HG03457 (cell line): ENCODE results near the gene CARD10.

ENCODE experiments used
- ATAC-seq: cut with Tn5 transposase; IDR thresholded peaks from one replicate; pipeline ENCODE4 v1.9.1; 2021; ENCODE audit warnings: moderate number of reproducible peaks; ENCODE audit not compliant: unreplicated experiment

Gene CARD10

GRCh38 chr22:37491106-37491505 lies 28.1 kb downstream of the CARD10 start:
- ATAC-seq = no peak

GRCh38 chr22:37489983-37490382 lies 29.2 kb downstream of the CARD10 start:
- ATAC-seq = no peak

GRCh38 chr22:37488337-37489135 lies 30.7 kb downstream of the CARD10 start:
- ATAC-seq = no peak

- ATAC-seq = no peak
Observed at GRCh38 chr22:37487571-37487970, 31.6 kb downstream of the CARD10 start.

- no peak for ATAC-seq
Observed at GRCh38 chr22:37487129-37487528, 32.1 kb downstream of the CARD10 start.

GRCh38 chr22:37486224-37486845 lies 32.9 kb downstream of the CARD10 start, which contains the start of gene MFNG:
MFNG (minus strand) TSS chr22:37486384; CDS start chr22:37486177, 207 bp downstream.
- ATAC-seq = no peak

- ATAC-seq = no peak
Observed at GRCh38 chr22:37485395-37486223, 33.6 kb downstream of the CARD10 start.

GRCh38 chr22:37484480-37485394 lies 34.5 kb downstream of the CARD10 start:
- no peak for ATAC-seq

GRCh38 chr22:37483050-37483449 lies 36.2 kb downstream of the CARD10 start:
- no peak for ATAC-seq

- no peak for ATAC-seq
Observed at GRCh38 chr22:37482244-37482643, 37.0 kb downstream of the CARD10 start.

- ATAC-seq = no peak
Observed at GRCh38 chr22:37481347-37481907, 37.8 kb downstream of the CARD10 start.

- ATAC-seq = no peak
Observed at GRCh38 chr22:37480387-37481346, 38.5 kb downstream of the CARD10 start.

- ATAC-seq = no peak
Observed at GRCh38 chr22:37479196-37479595, 40.0 kb downstream of the CARD10 start.

GRCh38 chr22:37476389-37477329 lies 42.6 kb downstream of the CARD10 start:
- ATAC-seq = no peak

- ATAC-seq = no peak
Observed at GRCh38 chr22:37474447-37475090, 44.6 kb downstream of the CARD10 start.

GRCh38 chr22:37473437-37473946 lies 45.7 kb downstream of the CARD10 start:
- no peak for ATAC-seq

- ATAC-seq = no peak
Observed at GRCh38 chr22:37472418-37473006, 46.7 kb downstream of the CARD10 start.
